GM19372 (cell line): Measurements from ENCODE around the gene RAB11FIP4.

Experiments
- ATAC-seq: cut with Tn5 transposase; IDR thresholded peaks from one replicate; pipeline ENCODE4 v1.9.1; 2021; ENCODE audit warnings: mild to moderate bottlenecking, low read depth, moderate library complexity; ENCODE audit not compliant: unreplicated experiment

The RAB11FIP4 gene

DNA sequence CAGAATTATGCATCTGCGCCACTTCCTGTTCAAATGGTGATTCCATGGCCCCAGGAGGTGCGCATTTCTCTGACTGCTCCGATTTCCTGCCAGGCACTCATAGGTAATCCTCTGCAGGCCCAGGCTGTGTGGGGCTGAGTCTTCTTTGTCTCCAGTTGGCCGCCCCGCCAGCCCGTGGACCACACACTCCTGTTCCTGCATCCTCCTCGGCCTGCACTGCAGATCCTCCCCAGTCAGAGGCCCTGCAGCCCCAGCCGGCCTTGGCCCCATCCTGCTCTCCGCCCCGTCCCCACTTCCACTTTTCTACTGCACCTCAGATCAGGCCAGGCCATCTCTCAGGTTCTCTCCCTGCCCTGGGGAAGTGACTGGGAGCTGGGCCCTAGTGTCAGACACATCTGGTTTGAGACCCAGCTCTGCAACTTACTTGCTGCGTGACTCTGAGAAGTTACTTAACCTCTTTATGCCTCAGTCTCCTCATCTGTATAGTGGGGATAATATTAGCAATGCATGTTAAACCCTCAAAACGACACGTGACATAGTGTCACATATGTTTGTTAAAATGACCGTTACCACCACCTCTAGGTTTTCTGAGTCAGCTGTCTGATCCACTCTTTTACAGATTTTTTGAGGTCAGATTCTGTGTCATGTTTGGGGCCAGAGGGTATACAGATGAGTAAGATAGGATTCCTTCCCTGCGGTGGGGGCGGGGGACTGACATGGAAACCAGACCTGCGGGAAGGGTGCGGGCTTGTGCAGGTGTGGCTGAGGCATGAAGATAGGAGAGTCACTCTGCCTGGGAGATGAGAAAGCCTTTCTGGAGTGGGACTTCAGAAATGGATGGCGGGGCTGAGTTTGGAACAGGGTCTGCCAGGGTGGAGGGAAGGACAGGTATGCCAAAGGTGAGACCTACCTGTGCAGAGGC is 12.8 kb downstream of the RAB11FIP4 start:
- ATAC-seq = no peak

DNA sequence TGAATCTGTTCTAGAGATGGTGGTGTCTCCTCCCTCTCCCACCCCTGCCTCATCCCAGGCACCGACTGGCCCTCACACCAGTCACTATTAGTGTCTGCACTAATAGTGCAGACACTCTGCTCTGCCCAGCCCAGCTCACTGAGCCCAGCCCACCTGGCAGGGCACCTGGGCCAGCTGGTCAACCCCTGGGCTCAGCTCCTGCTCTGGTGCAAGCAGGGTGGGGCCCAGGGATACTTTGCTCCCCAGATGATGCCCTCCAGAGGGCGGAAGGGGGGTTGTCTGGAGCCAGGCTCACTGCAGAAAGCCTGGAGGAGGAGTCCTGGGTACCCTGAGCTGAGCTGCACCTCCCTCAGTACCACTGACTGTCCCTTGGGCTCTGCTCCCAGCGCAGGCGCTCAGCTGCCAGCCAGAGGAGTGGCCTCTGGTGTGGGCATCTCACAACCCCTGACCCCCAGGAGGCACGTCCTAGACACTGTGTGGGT is 14.5 kb downstream of the RAB11FIP4 start:
- no peak for ATAC-seq

GRCh38 chr17:31408586-31408985 is 17.1 kb downstream of the RAB11FIP4 start:
- no peak for ATAC-seq

- no peak for ATAC-seq
Observed at GRCh38 chr17:31411707-31412285, 20.3 kb downstream of the RAB11FIP4 start.

- no peak for ATAC-seq
Observed at GRCh38 chr17:31412511-31412910, 21.0 kb downstream of the RAB11FIP4 start.

DNA sequence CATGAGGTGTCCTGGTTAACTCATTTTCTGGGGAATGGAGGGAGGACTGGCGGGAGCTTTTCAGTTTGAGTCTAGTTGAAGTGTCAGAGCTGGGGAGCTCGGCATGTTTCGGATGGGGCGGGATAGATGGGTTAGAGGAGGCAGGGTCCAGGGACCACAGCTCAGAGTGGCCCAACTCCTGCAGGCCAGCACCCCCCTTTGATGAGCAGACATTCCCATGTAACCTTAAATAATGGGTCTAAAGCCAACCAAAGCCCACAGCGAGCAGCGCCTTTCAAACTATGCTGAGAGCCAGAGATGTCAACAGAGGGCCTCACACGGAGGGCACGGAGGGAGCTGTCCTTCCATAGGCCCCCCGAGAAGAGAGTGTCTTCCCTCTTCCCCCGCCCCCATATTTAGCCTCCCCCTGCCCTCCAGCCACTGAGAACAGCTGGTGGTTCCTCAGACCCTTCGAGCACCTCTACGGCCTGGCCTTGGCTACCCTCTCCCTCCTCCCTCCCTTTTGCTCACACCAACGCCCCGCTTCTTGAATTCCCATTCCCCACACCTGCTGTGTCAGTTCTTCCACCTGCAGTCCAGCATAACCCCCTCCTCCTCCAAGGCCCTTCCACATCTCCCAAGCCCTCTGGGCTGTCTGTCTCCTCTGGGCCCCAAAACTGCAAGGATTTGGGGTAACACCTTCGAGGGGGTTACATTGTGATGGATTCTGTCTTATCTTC is 21.8 kb downstream of the RAB11FIP4 start:
- no peak for ATAC-seq

DNA sequence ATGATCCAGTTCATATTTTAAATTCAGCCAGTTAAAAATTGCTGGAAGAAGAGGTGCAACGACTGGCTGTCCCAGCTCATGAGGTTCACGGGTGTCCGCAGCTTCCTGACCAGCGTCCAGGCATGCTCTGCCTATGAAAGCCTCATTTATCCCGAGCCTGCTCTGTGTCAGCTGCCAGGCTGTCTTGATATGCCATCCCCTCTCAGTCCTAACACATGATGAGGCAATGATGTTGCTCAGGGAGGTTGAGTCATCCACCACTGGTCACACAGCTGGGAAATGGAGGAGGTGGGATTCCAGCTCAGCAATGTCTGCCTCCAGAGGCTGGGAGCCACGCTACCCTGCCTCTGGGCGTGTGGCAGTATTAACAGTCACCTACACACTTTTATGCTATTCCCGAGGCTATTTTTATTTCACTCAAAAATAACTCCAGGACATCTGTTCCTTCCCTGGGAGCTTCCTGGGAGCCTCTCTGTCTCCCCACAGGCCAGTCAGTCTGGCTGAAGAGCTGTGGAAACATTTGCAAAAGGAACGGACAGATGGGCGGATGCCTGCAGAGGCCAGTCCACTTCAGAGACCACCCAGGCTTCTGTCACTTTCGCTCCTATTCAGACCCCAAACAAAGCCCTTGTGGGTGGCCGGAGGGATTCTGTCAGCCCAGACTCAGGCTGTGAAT is 22.5 kb downstream of the RAB11FIP4 start:
- no peak for ATAC-seq

- no peak for ATAC-seq
Observed at GRCh38 chr17:31414550-31414918, 23.1 kb downstream of the RAB11FIP4 start.

DNA sequence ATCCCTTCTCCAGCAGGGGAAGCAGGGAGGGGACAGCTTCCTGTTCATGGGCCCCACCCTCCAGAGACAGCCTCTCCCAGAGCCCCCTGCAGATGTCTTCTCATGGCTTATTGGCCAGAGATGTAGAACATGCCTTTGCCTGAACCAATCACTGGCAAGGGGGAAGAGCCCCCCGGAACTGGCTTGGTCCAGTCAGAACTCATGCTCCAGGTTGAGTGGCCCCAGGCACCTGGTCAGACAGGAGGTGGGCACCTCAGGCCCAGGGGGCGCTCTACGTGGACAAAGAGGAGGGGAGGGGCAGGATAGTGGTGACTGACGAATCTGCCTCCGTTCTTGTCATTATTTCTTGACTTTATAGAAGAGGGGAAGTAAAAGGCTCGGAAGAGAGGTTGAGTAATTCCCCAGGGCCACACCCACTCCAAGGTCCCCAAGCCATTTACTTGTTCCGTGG is 23.6 kb downstream of the RAB11FIP4 start:
- no peak for ATAC-seq

DNA sequence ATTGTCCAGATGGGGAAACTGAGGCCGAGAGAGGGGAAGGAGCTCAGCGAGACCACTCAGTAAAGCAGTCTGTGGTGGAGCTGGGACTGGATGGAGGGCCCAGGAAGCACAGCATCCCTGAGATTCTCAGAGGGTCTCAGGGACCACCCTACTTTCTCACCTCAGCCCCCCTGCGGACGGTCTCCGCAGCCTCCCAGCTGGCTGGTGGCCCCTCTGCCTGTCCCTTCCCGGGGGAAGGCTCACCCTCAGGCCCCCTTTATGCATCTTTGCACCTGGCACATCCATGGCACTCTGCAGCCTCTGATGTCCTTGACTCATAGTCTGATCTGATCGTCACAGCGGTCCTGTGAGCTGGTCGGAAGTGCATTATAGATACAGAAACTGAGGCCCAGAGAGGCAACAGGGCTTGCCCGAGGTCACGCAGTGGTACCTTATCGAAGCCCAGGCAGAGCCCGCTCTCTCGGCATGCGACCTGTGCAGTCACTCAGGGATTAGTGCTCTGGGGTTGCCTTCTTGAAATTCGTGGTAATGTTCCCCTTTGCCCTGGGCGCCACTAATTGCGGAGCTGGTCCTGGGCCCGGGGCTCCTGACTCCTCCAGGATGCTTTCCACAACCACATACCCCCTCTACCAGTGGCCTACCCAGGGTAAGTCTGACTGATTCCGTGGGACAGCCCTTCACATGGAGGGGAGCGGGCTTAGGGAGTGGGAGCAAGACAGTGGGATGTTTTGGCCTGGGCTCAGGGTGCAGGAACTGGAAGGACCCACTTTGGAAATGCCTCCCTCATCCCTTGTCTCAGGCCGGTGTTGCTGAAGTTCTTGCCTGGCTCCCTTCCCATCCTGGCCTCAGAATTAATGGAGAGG is 24.4 kb downstream of the RAB11FIP4 start:
- no peak for ATAC-seq

DNA sequence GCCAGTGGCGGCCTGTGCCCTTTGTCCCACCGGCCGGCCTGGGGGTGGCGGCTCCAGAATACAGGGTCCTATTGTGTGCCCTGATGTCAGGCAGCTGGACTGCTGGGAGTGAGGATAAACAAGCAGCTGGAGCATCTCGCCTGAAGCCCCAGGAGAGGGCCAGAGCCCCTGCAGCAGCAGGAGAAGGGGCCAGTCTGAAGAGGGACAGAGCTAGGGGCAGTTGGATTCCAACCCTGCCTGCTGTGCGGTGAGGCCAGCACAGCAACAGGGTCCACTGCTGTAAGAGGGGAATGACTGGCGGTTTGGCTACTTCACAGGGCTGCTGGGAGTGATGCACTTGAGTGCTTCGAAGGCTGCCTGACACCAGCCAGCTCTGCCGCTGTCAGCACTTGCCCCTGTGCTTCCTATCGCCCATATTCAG is 25.0 kb downstream of the RAB11FIP4 start:
- no peak for ATAC-seq

GRCh38 chr17:31417051-31417792 is 25.7 kb downstream of the RAB11FIP4 start:
- ATAC-seq = no peak

DNA sequence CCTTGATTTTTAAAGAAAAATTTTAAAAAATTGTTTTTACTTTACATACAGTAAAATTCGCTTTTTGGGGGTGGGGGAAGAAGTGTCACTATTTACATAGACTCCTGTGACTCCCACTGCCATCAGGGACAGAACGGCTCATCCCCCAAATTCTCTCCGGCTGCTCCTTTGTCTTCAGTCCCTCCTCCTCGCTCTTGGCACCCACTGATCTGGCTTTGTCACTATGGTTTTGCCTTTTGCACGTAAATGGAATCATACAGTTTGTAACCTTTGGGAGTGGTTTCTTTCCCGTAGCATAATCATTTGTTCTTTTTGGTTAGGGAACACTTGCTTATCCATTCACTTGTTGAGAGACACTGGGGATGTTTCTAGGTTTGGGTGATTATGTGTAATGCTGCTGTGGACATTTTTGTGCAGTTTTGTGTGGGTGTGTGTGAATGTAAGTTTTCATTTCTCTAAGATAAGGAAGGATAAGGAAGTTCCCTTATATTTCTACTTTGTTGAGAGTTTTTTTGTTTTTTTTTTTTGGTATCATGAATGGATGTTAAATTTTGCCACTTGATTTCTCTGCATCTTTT is 27.4 kb downstream of the RAB11FIP4 start:
- no peak for ATAC-seq

GRCh38 chr17:31422443-31422842 is 31.0 kb downstream of the RAB11FIP4 start:
- ATAC-seq = no peak

- ATAC-seq = no peak
Observed at GRCh38 chr17:31424944-31425281, 33.4 kb downstream of the RAB11FIP4 start.

- ATAC-seq = no peak
Observed at GRCh38 chr17:31425282-31426040, 34.0 kb downstream of the RAB11FIP4 start.

- no peak for ATAC-seq
Observed at GRCh38 chr17:31427684-31428083, 36.2 kb downstream of the RAB11FIP4 start.

- no peak for ATAC-seq
Observed at GRCh38 chr17:31428111-31428510, 36.6 kb downstream of the RAB11FIP4 start.
